ENCODE results near the gene RAD9B.
"Not testable (repeated sequence)": the region's sequence is repeated elsewhere in the genome, so short reads cannot be mapped to it uniquely, and the experiment has no call there.

RAD9B gene

DNA sequence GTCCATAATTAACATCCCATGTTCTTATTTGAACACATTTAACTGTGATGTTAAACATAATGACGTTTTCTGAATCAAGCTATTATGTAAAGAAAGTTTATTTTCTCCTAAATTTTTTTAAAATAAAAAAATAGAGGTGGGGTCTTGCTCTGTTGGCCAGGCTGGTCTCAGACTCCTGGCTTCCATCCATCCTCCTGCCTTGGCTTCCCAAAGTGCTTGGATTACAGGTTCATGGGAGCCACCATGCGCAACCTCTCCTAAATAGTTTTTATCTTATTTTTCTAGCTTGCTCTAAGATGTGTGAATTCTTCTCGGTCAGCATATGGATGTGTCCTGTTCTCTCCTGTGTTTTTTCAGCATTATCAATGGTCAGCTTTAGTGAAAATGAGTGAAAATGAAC, 3.2 kb downstream of the RAD9B start:
- no peak for DNase-seq (ENCODE audit: low read depth)
- TF ChIP-seq, protein P1, sequence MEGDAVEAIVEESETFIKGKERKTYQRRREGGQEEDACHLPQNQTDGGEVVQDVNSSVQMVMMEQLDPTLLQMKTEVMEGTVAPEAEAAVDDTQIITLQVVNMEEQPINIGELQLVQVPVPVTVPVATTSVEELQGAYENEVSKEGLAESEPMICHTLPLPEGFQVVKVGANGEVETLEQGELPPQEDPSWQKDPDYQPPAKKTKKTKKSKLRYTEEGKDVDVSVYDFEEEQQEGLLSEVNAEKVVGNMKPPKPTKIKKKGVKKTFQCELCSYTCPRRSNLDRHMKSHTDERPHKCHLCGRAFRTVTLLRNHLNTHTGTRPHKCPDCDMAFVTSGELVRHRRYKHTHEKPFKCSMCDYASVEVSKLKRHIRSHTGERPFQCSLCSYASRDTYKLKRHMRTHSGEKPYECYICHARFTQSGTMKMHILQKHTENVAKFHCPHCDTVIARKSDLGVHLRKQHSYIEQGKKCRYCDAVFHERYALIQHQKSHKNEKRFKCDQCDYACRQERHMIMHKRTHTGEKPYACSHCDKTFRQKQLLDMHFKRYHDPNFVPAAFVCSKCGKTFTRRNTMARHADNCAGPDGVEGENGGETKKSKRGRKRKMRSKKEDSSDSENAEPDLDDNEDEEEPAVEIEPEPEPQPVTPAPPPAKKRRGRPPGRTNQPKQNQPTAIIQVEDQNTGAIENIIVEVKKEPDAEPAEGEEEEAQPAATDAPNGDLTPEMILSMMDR (IDR thresholded peaks at IDR 0.05; ENCODE audit: low read depth, low read length, missing control alignments), result no peak
- no peak overlapping the region for H3K4me3 ChIP-seq (ENCODE audit: low read depth, low read length)

DNA sequence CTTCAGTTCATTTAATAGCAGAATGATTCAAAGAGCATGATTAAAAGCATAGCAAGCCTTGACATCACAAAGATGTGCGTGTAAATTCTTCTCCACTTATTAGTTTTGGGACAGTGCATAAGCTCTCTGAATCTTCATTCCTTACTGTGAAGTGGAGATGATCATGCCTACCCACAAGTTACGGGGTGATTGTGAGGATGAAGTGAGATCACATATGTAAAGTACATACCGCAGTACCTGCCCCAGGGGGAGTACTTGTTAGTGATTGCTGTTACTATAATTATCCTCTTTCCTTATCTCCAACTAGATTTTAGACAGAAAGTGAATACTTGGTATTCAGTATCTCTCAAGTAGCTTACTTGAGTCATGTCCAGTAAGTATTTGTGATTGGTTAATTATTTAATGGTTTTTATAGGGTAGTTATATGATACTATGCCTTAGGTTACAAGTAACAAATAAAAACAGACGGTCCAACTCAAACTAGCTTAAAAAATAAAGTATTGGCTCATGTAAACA, 6.0 kb downstream of the RAD9B start:
- no peak for DNase-seq (ENCODE audit: low read depth)

DNA sequence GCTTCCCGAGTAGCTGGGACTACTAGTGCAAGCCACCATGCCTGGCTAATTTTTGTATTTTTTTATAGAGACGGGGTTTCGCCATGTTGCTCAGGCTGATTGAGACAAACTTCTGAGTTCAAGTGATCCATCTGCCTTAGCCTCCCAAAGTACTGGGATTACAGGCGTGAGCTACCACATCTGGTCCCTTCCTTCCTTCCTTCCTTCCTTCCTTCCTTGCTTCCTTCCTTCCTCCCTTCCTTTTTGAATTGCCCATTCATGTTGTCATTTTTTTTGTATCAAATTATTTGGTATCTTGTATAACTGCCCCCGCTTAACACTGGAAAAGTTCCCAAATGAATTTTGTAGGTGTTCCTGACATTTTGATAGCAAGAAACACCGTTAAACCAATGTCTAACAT, 11.7 kb downstream of the RAD9B start:
- H3K4me3 ChIP-seq (ENCODE audit: low read depth, low read length), result no peak overlapping the region
- TF ChIP-seq, protein P1 (IDR thresholded peaks at IDR 0.05; ENCODE audit: low read depth, low read length, missing control alignments), result no peak
- no peak for DNase-seq (ENCODE audit: low read depth)

More for the DNA sequence above, 6.0 kb downstream of the RAD9B start:
- H3K4me3 ChIP-seq (ENCODE audit: low read depth, low read length), result no peak overlapping the region
- TF ChIP-seq, protein P1 (IDR thresholded peaks at IDR 0.05; ENCODE audit: low read depth, low read length, missing control alignments), result no peak

DNA sequence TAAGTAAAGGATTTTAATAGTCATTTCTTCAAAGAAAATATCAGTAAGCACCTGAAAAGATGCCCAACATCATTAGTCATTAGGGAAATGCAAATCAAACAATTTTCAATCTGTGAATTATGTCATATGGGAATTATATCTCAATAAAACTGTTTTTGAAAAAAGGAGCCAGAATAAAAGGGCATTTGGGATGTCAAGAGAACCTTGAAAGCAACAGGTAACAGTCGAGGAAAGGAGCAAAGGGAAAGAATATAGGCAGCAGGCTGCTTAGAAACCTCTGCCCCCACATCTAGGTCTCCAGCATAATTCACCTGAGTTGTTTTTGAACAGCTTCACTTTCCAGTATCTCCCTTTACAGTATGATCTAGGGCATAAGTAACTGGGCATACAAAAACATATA, 12.2 kb downstream of the RAD9B start:
- TF ChIP-seq, protein P1 (IDR thresholded peaks at IDR 0.05; ENCODE audit: low read depth, low read length, missing control alignments), result no peak
- H3K4me3 ChIP-seq (ENCODE audit: low read depth, low read length), result no peak overlapping the region

DNA sequence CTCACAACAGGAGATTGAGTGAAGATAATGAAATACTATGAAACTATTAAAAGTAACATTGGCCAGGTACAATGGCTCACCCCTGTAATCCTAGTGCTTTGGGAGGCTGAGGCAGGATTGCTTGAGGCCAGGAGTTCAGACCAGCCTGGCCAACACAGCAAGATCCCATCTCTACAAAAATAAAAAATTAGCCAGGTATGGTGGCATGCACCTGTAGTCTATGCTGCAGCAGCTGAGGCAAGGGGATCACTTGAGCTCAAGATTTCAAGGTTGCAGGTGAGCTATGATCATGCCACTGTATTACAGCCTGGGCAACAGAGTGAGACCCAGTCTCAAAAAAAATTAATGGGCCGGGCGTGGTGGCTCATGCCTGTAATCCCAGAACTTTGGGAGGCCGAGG, 14.9 kb downstream of the RAD9B start:
- no peak for DNase-seq (ENCODE audit: low read depth)
- TF ChIP-seq, protein P1 (IDR thresholded peaks at IDR 0.05; ENCODE audit: low read depth, low read length, missing control alignments), result no peak
- no peak overlapping the region for H3K4me3 ChIP-seq (ENCODE audit: low read depth, low read length)

More for the DNA sequence above, 12.2 kb downstream of the RAD9B start:
- no peak for DNase-seq (ENCODE audit: low read depth)

DNA sequence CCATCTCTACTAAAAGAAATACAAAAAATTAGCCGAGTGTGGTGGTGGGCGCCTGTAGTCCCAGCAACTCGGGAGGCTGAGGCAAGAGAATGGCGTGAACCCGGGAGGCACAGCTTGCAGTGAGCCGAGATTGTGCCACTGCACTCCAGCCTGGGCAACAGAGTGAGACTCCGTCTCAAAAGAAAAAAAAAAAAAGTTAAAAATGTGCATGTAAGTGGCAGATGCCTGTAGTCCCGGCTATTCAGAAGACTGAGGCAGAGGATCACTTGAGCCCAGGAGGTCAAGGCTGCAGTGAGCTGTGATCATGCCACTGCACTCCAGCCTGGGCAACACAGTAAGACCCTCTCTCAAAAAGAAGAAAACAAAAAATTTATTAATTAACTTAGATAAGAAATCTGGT, 15.9 kb downstream of the RAD9B start:
- DNase-seq (ENCODE audit: low read depth); H3K4me3 ChIP-seq (ENCODE audit: low read depth, low read length): not testable (repeated sequence)

DNA sequence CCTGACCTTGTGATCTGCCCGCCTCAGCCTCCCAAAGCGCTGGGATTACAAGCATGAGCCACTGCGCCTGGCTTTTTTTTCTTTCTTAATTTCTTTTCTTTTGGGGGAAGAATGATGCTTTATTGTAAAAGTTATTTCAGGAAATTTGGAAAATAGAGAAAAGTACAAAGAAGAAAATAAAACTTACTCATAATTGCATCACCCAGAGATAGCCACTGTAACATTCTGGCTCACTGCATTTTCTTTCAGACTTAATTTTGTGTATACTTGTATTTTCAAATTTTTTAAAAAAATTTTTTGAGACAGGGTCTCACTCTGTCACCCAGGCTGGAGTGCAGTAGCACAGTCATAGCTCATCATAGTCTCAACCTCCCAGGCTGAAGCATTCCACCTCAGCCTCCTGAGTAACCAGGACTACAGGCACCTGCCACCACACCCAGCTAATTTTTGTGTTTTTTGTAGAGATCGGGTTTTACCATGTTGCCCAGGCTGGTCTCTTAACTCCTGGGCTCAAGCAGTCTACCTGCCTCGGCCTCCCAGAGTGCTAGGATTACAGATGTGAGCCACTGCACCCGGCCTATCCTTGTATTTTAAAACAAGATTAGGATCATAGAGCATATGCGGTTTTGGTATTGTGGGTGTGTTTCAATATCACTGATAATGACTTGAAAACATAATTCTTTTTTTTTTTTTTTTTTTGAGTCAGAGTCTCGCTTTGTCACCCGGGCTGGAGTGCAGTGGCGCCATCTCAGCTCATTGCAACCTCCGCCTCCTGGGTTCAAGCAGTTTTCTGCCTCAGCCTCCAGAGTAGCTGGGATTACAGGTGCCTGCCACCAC, 19.0 kb downstream of the RAD9B start:
- H3K4me3 ChIP-seq (ENCODE audit: low read depth, low read length); DNase-seq (ENCODE audit: low read depth): not testable (repeated sequence)

DNA sequence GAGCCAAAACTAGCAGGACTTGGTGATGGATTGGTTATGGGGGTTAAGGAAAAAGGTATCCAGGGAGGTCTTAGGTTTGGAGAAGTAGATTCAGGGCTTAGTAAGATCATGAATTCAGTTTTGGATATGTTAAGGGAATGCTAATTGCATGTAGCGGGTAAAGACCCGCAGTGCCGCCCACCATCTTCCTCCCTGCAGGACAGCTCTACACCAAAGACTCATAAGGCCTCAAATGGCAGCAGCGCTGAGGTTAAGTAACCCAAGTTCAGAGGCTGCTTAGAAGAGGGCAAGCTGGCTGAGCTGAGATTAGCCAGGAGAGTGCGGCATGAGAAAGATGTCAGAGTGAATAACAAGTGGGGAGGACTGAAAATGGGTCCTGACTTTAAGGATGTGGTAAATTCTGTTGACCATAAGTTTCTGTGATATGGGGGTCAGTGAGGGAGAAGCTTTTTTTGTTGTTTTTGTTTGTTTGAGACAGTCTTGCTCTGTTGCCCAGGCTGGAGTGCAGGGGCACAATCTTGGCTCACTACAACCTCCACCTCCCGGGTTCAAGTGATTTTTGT, 26.2 kb downstream of the RAD9B start:
- peak; percentile 71 for DNase-seq (ENCODE audit: low read depth)
- TF ChIP-seq, protein P1 (IDR thresholded peaks at IDR 0.05; ENCODE audit: low read depth, low read length, missing control alignments), result no peak
- H3K4me3 ChIP-seq (ENCODE audit: low read depth, low read length), result no peak overlapping the region

Measured in GM12864 (cell line).